ENCODE results near the gene SDC3. TPM values are rescaled to one million over a fixed set of nuclear protein-coding genes. Genes with fewer than 3 reads are reported as not detected.

Gene SDC3
- polyA plus RNA-seq, 4 donors, result 0.67 to 36.1 (median 13.4) TPM

GRCh38 chr1:30856260-30856790 is 52.2 kb downstream of the SDC3 start:
- Histone ChIP-seq H3K9me3 (ENCODE audit: control insufficient read depth in 2 of 2, insufficient read depth in 1 of 2, low read depth in 1 of 2, low read length in 1 of 2) (no peaks in the 10 kb centered on the region), H3K36me3 (ENCODE audit: control insufficient read depth in 3 of 3, insufficient read depth in 2 of 3, low read depth in 1 of 3, low read length in 3 of 3) (no peaks in the 10 kb centered on the region), H3K27ac (ENCODE audit: low read depth in 1 of 3, low read length in 2 of 3) (no peak overlapping the region), H3K4me1 (ENCODE audit: control insufficient read depth in 3 of 3, insufficient read depth in 2 of 3, low read depth in 1 of 3, low read length in 2 of 3) (no peaks in the 10 kb centered on the region), H3K27me3 (ENCODE audit: control insufficient read depth in 3 of 3, insufficient read depth in 3 of 3, low read length in 3 of 3) (peaks cover 0 to 4% (median 0%) of the 10 kb centered on the region in 3 donors), H3K4me3 (ENCODE audit: low read depth in 1 of 3, low read length in 3 of 3) (no peak overlapping the region)
- 29 to 33% (median 29%) methylated on average over 14 of the region's 14 CpGs for WGBS, 3 donors
- no peak for FAIRE-seq
- no peak for DNase-seq

GRCh38 chr1:30855686-30856259 is 52.8 kb downstream of the SDC3 start:
- FAIRE-seq (no peak), DNase-seq (no peak)
- WGBS, 3 donors, result 46 to 52% (median 50%) methylated on average over 4 of the region's 4 CpGs
- Histone ChIP-seq H3K27me3 (ENCODE audit: control insufficient read depth in 3 of 3, insufficient read depth in 3 of 3, low read length in 3 of 3) (peaks cover 0 to 4% (median 0%) of the 10 kb centered on the region in 3 donors), H3K4me1 (ENCODE audit: control insufficient read depth in 3 of 3, insufficient read depth in 2 of 3, low read depth in 1 of 3, low read length in 2 of 3) (no peaks in the 10 kb centered on the region), H3K9me3 (ENCODE audit: control insufficient read depth in 2 of 2, insufficient read depth in 1 of 2, low read depth in 1 of 2, low read length in 1 of 2) (no peaks in the 10 kb centered on the region), H3K27ac (ENCODE audit: low read depth in 1 of 3, low read length in 2 of 3) (no peak overlapping the region), H3K36me3 (ENCODE audit: control insufficient read depth in 3 of 3, insufficient read depth in 2 of 3, low read depth in 1 of 3, low read length in 3 of 3) (no peaks in the 10 kb centered on the region), H3K4me3 (ENCODE audit: low read depth in 1 of 3, low read length in 3 of 3) (no peak overlapping the region)

DNA sequence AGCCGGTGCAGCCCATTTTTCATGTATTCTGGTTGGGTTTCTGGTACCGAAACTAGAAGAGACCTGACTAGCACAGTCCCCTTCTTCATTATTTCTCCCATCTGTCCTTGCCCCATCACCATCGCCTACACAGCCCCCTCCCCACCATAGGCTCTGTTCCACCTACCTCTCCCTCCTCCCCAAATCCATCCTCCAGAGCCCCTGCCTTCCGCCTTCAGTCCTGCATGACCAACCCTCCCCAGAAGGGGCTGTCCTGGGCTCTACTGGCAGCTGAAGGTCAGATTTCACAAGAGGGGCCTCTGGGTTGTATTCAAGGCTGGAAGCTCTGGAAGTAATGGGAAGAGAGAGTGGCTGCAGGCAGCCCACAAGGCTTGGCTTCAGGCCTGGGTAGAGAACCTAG is 55.2 kb downstream of the SDC3 start:
- H3K9me3 ChIP-seq (ENCODE audit: control insufficient read depth in 2 of 2, insufficient read depth in 1 of 2, low read depth in 1 of 2, low read length in 1 of 2), result no peaks in the 10 kb centered on the region
- FAIRE-seq (no peak), DNase-seq (no peak)
- no peaks in the 10 kb centered on the region for H3K36me3 ChIP-seq (ENCODE audit: control insufficient read depth in 3 of 3, insufficient read depth in 2 of 3, low read depth in 1 of 3, low read length in 3 of 3)
- H3K27ac ChIP-seq (ENCODE audit: low read depth in 1 of 3, low read length in 2 of 3), result no peak overlapping the region
- no peak overlapping the region for H3K4me3 ChIP-seq (ENCODE audit: low read depth in 1 of 3, low read length in 3 of 3)
- H3K27me3 ChIP-seq (ENCODE audit: control insufficient read depth in 3 of 3, insufficient read depth in 3 of 3, low read length in 3 of 3), result peaks cover 0 to 4% (median 0%) of the 10 kb centered on the region in 3 donors
- 69 to 82% (median 82%) methylated on average over 4 of the region's 4 CpGs for WGBS, 3 donors
- no peaks in the 10 kb centered on the region for H3K4me1 ChIP-seq (ENCODE audit: control insufficient read depth in 3 of 3, insufficient read depth in 2 of 3, low read depth in 1 of 3, low read length in 2 of 3)

- Histone ChIP-seq H3K27ac (ENCODE audit: low read depth in 1 of 3, low read length in 2 of 3) (peak overlapping the region in 1 of 3 donors; percentile 22), H3K27me3 (ENCODE audit: control insufficient read depth in 3 of 3, insufficient read depth in 3 of 3, low read length in 3 of 3) (peaks cover 0 to 4% (median 0%) of the 10 kb centered on the region in 3 donors), H3K4me3 (ENCODE audit: low read depth in 1 of 3, low read length in 3 of 3) (no peak overlapping the region), H3K36me3 (ENCODE audit: control insufficient read depth in 3 of 3, insufficient read depth in 2 of 3, low read depth in 1 of 3, low read length in 3 of 3) (no peaks in the 10 kb centered on the region), H3K9me3 (ENCODE audit: control insufficient read depth in 2 of 2, insufficient read depth in 1 of 2, low read depth in 1 of 2, low read length in 1 of 2) (no peaks in the 10 kb centered on the region), H3K4me1 (ENCODE audit: control insufficient read depth in 3 of 3, insufficient read depth in 2 of 3, low read depth in 1 of 3, low read length in 2 of 3) (peaks cover 0 to 6% (median 0%) of the 10 kb centered on the region in 3 donors)
- FAIRE-seq (no peak), DNase-seq (peak in 1 of 2 donors; percentile 39)
- 31 to 54% (median 41%) methylated on average over 5 of the region's 5 CpGs for WGBS, 3 donors
These were observed 56.5 kb downstream of the SDC3 start for GRCh38 chr1:30852026-30852425.

- Histone ChIP-seq H3K4me1 (ENCODE audit: control insufficient read depth in 3 of 3, insufficient read depth in 2 of 3, low read depth in 1 of 3, low read length in 2 of 3) (peaks cover 0 to 9% (median 0%) of the 10 kb centered on the region in 3 donors), H3K27me3 (ENCODE audit: control insufficient read depth in 3 of 3, insufficient read depth in 3 of 3, low read length in 3 of 3) (peaks cover 0 to 4% (median 0%) of the 10 kb centered on the region in 3 donors), H3K4me3 (ENCODE audit: low read depth in 1 of 3, low read length in 3 of 3) (no peak overlapping the region), H3K36me3 (ENCODE audit: control insufficient read depth in 3 of 3, insufficient read depth in 2 of 3, low read depth in 1 of 3, low read length in 3 of 3) (no peaks in the 10 kb centered on the region), H3K27ac (ENCODE audit: low read depth in 1 of 3, low read length in 2 of 3) (no peak overlapping the region), H3K9me3 (ENCODE audit: control insufficient read depth in 2 of 2, insufficient read depth in 1 of 2, low read depth in 1 of 2, low read length in 1 of 2) (no peaks in the 10 kb centered on the region)
- 89 to 90% (median 89%) methylated on average over 1 of the region's 1 CpG for WGBS, 3 donors
- DNase-seq (no peak), FAIRE-seq (no peak)
These were observed 57.3 kb downstream of the SDC3 start for GRCh38 chr1:30851286-30851685.

- WGBS, 3 donors, result 74 to 80% (median 78%) methylated on average over 2 of the region's 2 CpGs
- H3K4me3 ChIP-seq (ENCODE audit: low read depth in 1 of 3, low read length in 3 of 3), result no peak overlapping the region
- H3K9me3 ChIP-seq (ENCODE audit: control insufficient read depth in 2 of 2, insufficient read depth in 1 of 2, low read depth in 1 of 2, low read length in 1 of 2), result no peaks in the 10 kb centered on the region
- peaks cover 0 to 9% (median 0%) of the 10 kb centered on the region in 3 donors for H3K4me1 ChIP-seq (ENCODE audit: control insufficient read depth in 3 of 3, insufficient read depth in 2 of 3, low read depth in 1 of 3, low read length in 2 of 3)
- FAIRE-seq (no peak), DNase-seq (no peak)
- H3K27ac ChIP-seq (ENCODE audit: low read depth in 1 of 3, low read length in 2 of 3), result no peak overlapping the region
- H3K36me3 ChIP-seq (ENCODE audit: control insufficient read depth in 3 of 3, insufficient read depth in 2 of 3, low read depth in 1 of 3, low read length in 3 of 3), result no peaks in the 10 kb centered on the region
- H3K27me3 ChIP-seq (ENCODE audit: control insufficient read depth in 3 of 3, insufficient read depth in 3 of 3, low read length in 3 of 3), result no peaks in the 10 kb centered on the region
These were observed 58.0 kb downstream of the SDC3 start for GRCh38 chr1:30850607-30851006.

DNA sequence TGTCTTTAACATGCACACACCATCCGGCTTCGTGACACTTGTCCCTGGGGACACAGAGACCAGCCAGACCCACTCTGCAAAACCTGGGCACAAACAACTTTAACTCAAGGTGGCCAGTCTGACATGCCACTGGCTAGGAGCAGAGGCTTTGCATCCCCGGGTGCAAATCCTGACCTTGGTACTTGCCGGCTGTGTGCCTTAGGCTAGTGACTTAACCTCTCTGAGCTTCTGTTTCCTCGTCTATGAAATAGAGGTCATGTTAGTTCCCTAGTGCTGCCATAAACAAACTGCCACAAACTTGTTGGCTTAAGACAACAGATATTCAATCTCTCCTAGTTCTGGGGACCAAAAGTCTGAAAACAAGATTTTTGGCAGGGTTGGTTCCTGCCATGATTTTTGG is 60.4 kb downstream of the SDC3 start:
- Histone ChIP-seq H3K27ac (ENCODE audit: low read depth in 1 of 3, low read length in 2 of 3) (peak overlapping the region in 1 of 3 donors; percentile 60), H3K4me1 (ENCODE audit: control insufficient read depth in 3 of 3, insufficient read depth in 2 of 3, low read depth in 1 of 3, low read length in 2 of 3) (peaks cover 0 to 9% (median 0%) of the 10 kb centered on the region in 3 donors), H3K36me3 (ENCODE audit: control insufficient read depth in 3 of 3, insufficient read depth in 2 of 3, low read depth in 1 of 3, low read length in 3 of 3) (no peaks in the 10 kb centered on the region), H3K27me3 (ENCODE audit: control insufficient read depth in 3 of 3, insufficient read depth in 3 of 3, low read length in 3 of 3) (peaks cover 0 to 2% (median 0%) of the 10 kb centered on the region in 3 donors), H3K4me3 (ENCODE audit: low read depth in 1 of 3, low read length in 3 of 3) (no peak overlapping the region), H3K9me3 (ENCODE audit: control insufficient read depth in 2 of 2, insufficient read depth in 1 of 2, low read depth in 1 of 2, low read length in 1 of 2) (no peaks in the 10 kb centered on the region)
- DNase-seq, result no peak
- 65 to 79% (median 75%) methylated on average over 5 of the region's 5 CpGs for WGBS, 3 donors
- no peak for FAIRE-seq

GRCh38 chr1:30847358-30847972 is 61.1 kb downstream of the SDC3 start:
- FAIRE-seq, result no peak

More at GRCh38 chr1:30847358-30847972, 61.1 kb downstream of the SDC3 start:
- Histone ChIP-seq H3K4me3 (ENCODE audit: low read depth in 1 of 3, low read length in 3 of 3) (no peak overlapping the region), H3K4me1 (ENCODE audit: control insufficient read depth in 3 of 3, insufficient read depth in 2 of 3, low read depth in 1 of 3, low read length in 2 of 3) (peaks cover 0 to 9% (median 0%) of the 10 kb centered on the region in 3 donors), H3K9me3 (ENCODE audit: control insufficient read depth in 2 of 2, insufficient read depth in 1 of 2, low read depth in 1 of 2, low read length in 1 of 2) (no peaks in the 10 kb centered on the region), H3K27me3 (ENCODE audit: control insufficient read depth in 3 of 3, insufficient read depth in 3 of 3, low read length in 3 of 3) (peaks cover 0 to 2% (median 0%) of the 10 kb centered on the region in 3 donors), H3K36me3 (ENCODE audit: control insufficient read depth in 3 of 3, insufficient read depth in 2 of 3, low read depth in 1 of 3, low read length in 3 of 3) (no peaks in the 10 kb centered on the region), H3K27ac (ENCODE audit: low read depth in 1 of 3, low read length in 2 of 3) (peak overlapping the region in 2 of 3 donors; percentile 24 to 74)
- DNase-seq, result peak; percentile 59 to 87
- WGBS, 3 donors, result 13 to 24% (median 18%) methylated on average over 17 of the region's 17 CpGs

All from small intestine (tissue), 7 donors.